NB4 (cell line): ENCODE data around the gene PORCN.

Source experiments
- TF ChIP-seq, protein P1 (sequence below): IDR thresholded peaks from one replicate; pipeline ENCODE4 v1.5.1; 2012; ENCODE audit warnings: low read depth, low read length
- TF ChIP-seq, protein P2 (sequence below): IDR thresholded peaks from 2 replicates; pipeline ENCODE4 v1.6.1; 2011; ENCODE audit warnings: low read depth, low read length

DNA sequence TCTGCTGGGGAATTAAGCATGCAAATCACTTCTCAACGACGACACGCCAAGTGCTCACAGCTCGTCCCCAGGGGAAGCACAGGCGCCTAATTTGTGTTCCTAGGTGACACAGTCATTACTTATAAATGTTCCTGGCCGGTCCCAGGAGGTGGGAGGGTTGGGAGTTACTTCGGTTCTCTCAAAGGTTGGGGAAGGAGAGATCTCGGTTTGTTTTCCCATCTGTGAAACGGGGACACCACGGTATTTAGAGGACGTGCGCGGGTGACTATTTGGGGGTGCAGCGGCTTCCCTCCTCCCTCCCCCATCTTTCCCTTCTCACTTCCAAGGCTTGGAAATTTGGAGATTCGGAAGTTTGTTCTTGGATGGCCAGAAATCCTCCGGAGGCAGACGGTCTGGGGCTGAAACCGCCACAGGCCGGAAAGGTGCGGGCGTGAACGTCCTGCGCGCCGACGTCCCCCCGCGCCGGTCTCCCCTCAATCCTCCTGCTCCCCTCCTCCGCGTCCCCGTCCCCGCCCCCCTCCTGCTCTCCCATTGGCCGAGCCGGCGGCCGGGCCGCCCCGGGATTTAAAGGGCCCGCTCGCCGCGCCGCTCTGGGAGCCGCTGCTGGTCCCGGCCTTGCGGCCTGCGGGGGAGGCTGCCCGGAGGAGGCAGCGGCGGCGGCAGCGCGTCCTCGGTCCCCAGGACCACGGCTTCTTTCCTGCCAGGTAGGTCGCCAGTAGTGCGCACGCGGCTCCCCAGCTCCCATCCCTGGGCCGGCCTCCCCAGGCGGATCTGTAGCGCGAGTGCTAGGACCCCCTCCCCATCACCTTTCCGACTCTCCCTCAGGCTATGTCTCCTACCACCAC is at the start of gene PORCN:
- TF ChIP-seq, protein P1, sequence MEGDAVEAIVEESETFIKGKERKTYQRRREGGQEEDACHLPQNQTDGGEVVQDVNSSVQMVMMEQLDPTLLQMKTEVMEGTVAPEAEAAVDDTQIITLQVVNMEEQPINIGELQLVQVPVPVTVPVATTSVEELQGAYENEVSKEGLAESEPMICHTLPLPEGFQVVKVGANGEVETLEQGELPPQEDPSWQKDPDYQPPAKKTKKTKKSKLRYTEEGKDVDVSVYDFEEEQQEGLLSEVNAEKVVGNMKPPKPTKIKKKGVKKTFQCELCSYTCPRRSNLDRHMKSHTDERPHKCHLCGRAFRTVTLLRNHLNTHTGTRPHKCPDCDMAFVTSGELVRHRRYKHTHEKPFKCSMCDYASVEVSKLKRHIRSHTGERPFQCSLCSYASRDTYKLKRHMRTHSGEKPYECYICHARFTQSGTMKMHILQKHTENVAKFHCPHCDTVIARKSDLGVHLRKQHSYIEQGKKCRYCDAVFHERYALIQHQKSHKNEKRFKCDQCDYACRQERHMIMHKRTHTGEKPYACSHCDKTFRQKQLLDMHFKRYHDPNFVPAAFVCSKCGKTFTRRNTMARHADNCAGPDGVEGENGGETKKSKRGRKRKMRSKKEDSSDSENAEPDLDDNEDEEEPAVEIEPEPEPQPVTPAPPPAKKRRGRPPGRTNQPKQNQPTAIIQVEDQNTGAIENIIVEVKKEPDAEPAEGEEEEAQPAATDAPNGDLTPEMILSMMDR = no peak
- TF ChIP-seq, protein P2, sequence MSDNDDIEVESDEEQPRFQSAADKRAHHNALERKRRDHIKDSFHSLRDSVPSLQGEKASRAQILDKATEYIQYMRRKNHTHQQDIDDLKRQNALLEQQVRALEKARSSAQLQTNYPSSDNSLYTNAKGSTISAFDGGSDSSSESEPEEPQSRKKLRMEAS = no peak
